Esophagus (tissue), 2 donors: ENCODE measurements around the gene COL8A1. TPM values are rescaled to one million over a fixed set of nuclear protein-coding genes. Genes with fewer than 3 reads are reported as not detected.
"Not testable (repeated sequence)": the region's sequence is repeated elsewhere in the genome, so short reads cannot be mapped to it uniquely, and the experiment has no call there.

ENCODE experiments used
- H3K27ac ChIP-seq, 2 donors: one replicate each; pipeline ENCODE4 v1.5.1; 2013; ENCODE audit warnings: low read depth in 2 of 2, mild to moderate bottlenecking in 2 of 2, inconsistent platforms in 1 of 2, low read length in 1 of 2, moderate library complexity in 1 of 2
- H3K27me3 ChIP-seq, 2 donors: one replicate each; pipeline ENCODE4 v1.6.1; 2013; ENCODE audit warnings: low read length in 2 of 2, control low read depth in 1 of 2, mild to moderate bottlenecking in 1 of 2; ENCODE audit not compliant: insufficient read depth in 2 of 2, control insufficient read depth in 1 of 2
- H3K36me3 ChIP-seq, 2 donors: one replicate each; pipeline ENCODE4 v1.6.1; 2013; ENCODE audit warnings: low read length in 1 of 2; ENCODE audit not compliant: control insufficient read depth in 2 of 2, insufficient read depth in 2 of 2
- H3K4me1 ChIP-seq, 2 donors: one replicate each; pipeline ENCODE4 v1.6.1; 2013; ENCODE audit warnings: low read length in 1 of 2; ENCODE audit not compliant: control insufficient read depth in 2 of 2, insufficient read depth in 2 of 2
- H3K4me3 ChIP-seq, 2 donors: one replicate each; pipeline ENCODE4 v1.5.1; 2013; ENCODE audit warnings: low read length in 2 of 2, mild to moderate bottlenecking in 2 of 2, low read depth in 1 of 2, moderate library complexity in 1 of 2
- H3K9me3 ChIP-seq, 2 donors: one replicate each; pipeline ENCODE4 v1.6.1; 2013; ENCODE audit warnings: mild to moderate bottlenecking in 2 of 2, low read depth in 1 of 2, low read length in 1 of 2, moderate library complexity in 1 of 2; ENCODE audit not compliant: control insufficient read depth in 2 of 2, insufficient read depth in 1 of 2
- WGBS, 2 donors: extraction: QIAGEN DNeasy Blood & Tissue Kit; methylation state at CpG; one replicate each; pipeline ENCODE4 v1.1.7; 2013; 5-methylcytosine and 5-hydroxymethylcytosine counted together
- polyA plus RNA-seq, 2 donors: library from polyadenylated mRNA; stranded (reverse); fragments of 200-250 nt; gene quantifications; one replicate each; pipeline ENCODE4 v1.2.3, GENCODE V29; 2013
- donor health status: healthy with polysubstance abuse.
- donor health status: Bipolar disorder and iron deficiency.

The COL8A1 gene
- polyA plus RNA-seq, 2 donors, result 0.84 to 1.4 TPM

DNA sequence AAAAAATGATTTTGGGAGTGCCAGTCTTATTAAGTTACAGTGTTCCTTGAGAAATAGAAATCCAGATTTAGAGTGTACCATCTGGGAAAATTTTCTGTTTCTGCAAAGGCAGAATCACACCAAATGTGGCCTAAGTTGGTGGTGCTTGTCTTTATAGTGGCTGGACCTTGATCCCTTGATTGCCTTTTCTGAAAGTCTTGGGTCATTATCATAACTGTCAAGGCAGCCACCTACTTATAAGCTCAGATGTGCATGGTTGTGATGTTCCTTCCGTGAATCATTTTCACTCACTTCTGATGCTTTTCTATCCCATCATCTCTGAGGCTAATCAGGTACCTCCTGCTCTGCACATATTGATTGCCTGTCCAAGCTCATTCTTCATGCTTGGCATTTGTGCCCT lies 199.3 kb downstream of the COL8A1 start:
- Histone ChIP-seq H3K27ac (no peak overlapping the region), H3K36me3 (no peaks in the 10 kb centered on the region), H3K4me1 (no peaks in the 10 kb centered on the region), H3K27me3 (no peaks in the 10 kb centered on the region), H3K4me3 (no peak overlapping the region), H3K9me3 (no peaks in the 10 kb centered on the region)
- 76 to 93% methylated on average over 1 of the region's 1 CpG for WGBS, 2 donors

DNA sequence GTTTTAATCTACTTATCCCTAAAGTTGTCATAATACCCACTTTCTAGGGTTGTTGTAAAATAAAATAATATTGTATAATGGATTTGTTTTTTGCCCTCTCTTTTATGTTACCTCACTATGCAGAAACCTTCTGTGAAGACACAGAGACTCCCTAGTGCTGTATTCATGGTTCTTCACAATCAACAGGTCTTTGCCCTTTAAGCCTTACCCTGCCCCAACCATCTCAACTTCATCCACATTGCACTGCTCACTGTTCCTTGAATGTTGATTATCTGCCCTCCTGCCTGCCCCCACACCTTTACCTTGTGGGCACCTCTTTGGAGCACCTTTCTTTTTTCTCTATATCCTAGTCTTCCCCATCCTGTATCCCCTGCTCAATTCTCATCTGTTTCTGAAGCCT lies 200.4 kb downstream of the COL8A1 start:
- Histone ChIP-seq H3K9me3 (no peaks in the 10 kb centered on the region), H3K4me1 (no peaks in the 10 kb centered on the region), H3K27ac (no peak overlapping the region), H3K27me3 (no peaks in the 10 kb centered on the region), H3K4me3 (no peak overlapping the region), H3K36me3 (no peaks in the 10 kb centered on the region)

DNA sequence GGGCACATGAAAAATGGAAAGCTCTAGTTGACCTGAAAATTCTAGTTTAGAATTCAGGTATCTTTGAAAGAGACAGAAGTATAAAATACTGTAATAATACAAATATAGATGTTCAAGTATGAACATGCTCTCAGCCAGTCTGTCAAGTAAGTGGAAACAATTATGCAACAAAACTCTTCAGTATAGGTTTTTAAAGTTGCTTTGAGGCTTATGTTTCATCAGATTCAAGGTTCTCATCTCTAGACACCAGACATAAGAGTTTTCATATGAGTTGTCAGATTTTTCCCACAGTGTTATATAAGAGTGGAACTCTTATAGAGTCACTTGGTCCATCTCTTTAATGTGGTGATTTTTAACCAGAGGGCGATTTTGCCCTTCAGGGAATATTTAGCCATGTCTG lies 201.2 kb downstream of the COL8A1 start:
- Histone ChIP-seq H3K27me3 (no peaks in the 10 kb centered on the region), H3K27ac (no peak overlapping the region), H3K4me3 (no peak overlapping the region), H3K36me3 (no peaks in the 10 kb centered on the region), H3K9me3 (no peaks in the 10 kb centered on the region), H3K4me1 (no peaks in the 10 kb centered on the region)
- 84 to 88% methylated on average over 1 of the region's 1 CpG for WGBS, 2 donors

GRCh38 chr3:99841949-99842348 lies 203.6 kb downstream of the COL8A1 start:
- not testable (repeated sequence) for H3K27me3 ChIP-seq, H3K4me1 ChIP-seq, H3K36me3 ChIP-seq, H3K27ac ChIP-seq, H3K4me3 ChIP-seq, H3K9me3 ChIP-seq
- WGBS, 2 donors, result 98 to 99% methylated on average over 4 of the region's 4 CpGs

DNA sequence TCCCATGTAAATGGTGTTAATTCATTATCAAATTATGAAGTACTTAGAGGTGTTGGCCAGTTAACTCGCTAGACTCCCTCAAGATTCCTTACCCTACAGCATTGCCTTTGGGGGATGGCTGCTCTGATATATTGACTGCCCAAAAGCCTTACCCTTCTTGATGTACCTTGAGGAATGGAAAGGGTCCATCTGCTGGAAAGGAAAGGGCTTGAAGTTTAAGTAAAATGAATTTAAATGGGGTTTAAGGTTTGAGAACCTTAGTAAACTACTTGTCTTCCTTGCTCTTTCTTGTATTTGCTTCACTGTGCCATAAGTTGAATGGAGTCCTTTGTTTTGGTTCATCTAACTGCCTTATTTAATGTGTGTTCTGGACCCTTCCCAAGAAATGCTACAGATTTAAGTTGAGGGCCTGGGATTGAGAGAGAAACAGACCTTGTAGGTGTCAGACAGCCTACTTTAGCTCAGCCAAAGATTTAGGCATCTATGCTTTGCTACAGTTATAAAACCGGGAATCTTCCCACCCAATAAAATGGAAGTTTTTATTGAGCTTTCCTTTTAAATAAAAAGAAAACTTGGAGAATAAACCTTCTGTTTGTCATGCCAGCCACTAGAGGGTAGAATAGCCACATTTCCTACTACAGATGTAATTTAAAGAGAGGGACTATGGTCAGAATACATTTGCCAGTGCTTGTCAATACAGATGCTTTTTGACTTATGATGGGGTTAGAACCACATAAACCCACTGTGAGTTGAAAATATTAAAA lies 204.6 kb downstream of the COL8A1 start:
- Histone ChIP-seq H3K4me3 (no peak overlapping the region), H3K4me1 (no peaks in the 10 kb centered on the region), H3K36me3 (no peaks in the 10 kb centered on the region), H3K27ac (no peak overlapping the region), H3K9me3 (no peaks in the 10 kb centered on the region), H3K27me3 (no peaks in the 10 kb centered on the region)
- 43 to 46% methylated on average over 2 of the region's 2 CpGs for WGBS, 2 donors

DNA sequence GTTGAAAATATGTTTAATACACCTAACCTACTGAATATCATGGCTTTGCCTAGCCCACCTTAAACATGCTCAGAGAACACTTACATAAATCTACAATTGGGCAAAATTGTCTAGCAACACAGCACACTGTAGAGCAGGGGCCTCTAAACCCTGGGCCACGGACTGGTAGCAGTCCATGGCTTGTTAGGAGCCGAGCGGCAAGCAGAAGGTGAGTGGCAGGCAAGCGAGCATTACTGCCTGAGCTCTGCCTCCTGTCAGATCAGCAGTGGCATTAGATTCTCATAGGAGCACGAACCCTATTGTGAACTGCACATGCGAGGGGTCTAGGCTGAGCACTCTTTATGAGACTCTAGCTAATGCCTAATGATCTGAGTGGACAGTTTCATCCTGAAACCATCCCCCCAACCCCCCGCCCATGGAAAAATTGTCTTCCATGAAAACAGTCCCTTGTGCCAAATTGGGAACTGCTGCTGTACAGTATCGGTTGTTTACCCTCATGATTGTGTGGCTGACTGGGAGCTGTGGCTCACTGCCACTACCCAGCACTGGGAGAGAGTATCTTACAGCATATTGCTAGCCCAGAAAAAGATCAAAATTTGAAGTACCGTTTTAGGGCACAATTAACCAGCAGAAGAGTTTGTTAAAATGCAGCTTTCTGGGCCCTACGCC lies 205.3 kb downstream of the COL8A1 start:
- no peaks in the 10 kb centered on the region for H3K36me3 ChIP-seq
- H3K4me1 ChIP-seq, result peaks cover 0 to under 1% of the 10 kb centered on the region in 2 donors
- no peaks in the 10 kb centered on the region for H3K9me3 ChIP-seq
- no peaks in the 10 kb centered on the region for H3K27me3 ChIP-seq
- no peak overlapping the region for H3K4me3 ChIP-seq
- peak overlapping the region; percentile 52 to 68 for H3K27ac ChIP-seq
- WGBS, 2 donors, result 59 to 64% methylated on average over 10 of the region's 10 CpGs

DNA sequence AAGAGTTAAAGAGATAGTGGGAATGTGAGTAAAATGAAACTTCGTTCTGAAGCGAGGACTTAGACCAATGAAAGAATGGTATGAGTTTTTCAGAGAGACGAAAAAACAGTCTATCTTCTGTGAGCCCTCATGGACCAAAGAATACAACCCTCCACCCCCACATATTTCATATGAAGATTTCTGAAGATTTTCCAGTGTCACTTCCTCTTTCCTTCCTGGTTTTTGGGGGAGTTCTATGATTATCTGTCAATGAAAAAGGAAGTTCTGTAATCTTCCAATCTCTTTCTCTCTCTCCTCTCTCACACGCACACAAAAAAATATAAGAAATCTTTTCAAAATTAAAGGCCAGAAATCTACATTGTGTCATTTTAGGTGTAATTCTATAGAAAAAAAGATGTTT lies 206.9 kb downstream of the COL8A1 start:
- H3K36me3 ChIP-seq, result no peaks in the 10 kb centered on the region
- 61 to 66% methylated on average over 4 of the region's 4 CpGs for WGBS, 2 donors
- H3K27me3 ChIP-seq, result no peaks in the 10 kb centered on the region
- peaks cover 0 to 4% of the 10 kb centered on the region in 2 donors for H3K4me1 ChIP-seq
- no peaks in the 10 kb centered on the region for H3K9me3 ChIP-seq
- peak overlapping the region in 1 of 2 donors; percentile 8 for H3K27ac ChIP-seq
- no peak overlapping the region for H3K4me3 ChIP-seq

DNA sequence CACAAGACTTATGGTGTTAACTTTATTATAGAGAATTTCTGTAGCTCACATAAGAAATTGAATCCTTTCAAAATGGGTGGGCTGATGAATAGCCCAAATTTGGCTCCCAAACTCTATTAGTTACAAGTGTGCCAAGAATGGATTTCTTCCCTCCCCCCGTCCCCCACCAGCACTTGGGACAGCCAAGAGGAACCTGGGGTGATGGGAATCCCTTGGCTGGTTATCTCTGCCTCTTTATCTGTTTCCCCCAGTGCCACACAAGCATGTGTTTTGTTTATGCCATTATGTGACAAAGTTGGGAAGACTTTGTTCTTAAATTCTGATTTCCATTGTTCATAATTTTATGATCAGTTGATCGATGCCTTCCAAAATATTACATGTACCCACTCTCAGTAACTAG lies 207.6 kb downstream of the COL8A1 start:
- Histone ChIP-seq H3K27me3 (no peaks in the 10 kb centered on the region), H3K9me3 (no peaks in the 10 kb centered on the region), H3K4me3 (no peak overlapping the region), H3K27ac (peak overlapping the region in 1 of 2 donors; percentile 60), H3K4me1 (peaks cover 0 to 4% of the 10 kb centered on the region in 2 donors), H3K36me3 (no peaks in the 10 kb centered on the region)
- 54 to 58% methylated on average over 2 of the region's 2 CpGs for WGBS, 2 donors

DNA sequence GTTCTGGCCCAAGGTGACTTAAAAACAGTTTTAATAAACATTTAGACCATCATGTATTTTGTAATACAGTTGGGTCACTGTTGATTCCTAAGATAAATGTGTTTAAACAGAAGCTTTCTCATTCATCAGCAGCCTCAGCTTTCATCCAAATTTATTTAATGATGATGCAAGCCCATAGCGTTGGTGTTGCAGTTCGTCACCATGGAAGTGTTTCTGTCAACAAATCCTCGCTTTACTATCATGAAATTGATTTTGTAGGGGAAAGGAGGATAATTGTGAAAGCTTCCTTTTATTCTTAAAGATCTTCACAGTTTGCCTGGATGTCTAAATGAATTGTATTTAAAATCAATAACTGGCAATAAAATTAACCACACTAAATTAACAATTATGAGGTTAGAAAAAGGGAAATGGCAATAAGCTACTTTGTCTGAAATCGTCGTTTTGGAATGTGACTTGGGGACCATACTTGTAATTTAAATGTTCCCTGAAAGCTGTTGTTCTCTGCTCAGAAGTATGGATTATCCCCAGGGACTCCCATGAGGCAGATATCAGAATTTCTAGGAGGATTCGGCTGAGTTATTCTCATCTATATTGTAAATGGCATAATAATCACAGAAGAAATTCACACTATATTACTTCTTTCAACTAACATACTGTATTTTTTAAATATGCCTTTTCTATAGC lies 208.2 kb downstream of the COL8A1 start:
- H3K4me1 ChIP-seq, result peaks cover 0 to 4% of the 10 kb centered on the region in 2 donors
- H3K9me3 ChIP-seq, result no peaks in the 10 kb centered on the region
- WGBS, 2 donors, result 30 to 40% methylated on average over 6 of the region's 6 CpGs
- H3K27ac ChIP-seq, result peak overlapping the region in 1 of 2 donors; percentile 33
- no peaks in the 10 kb centered on the region for H3K36me3 ChIP-seq
- no peaks in the 10 kb centered on the region for H3K27me3 ChIP-seq
- no peak overlapping the region for H3K4me3 ChIP-seq
